Measurements from ENCODE around the gene NPAS3.

Gene NPAS3

GRCh38 chr14:33271891-33272290 lies 333.2 kb downstream of the NPAS3 start:
- no peak for DNase-seq

GRCh38 chr14:33273978-33274377 lies 335.3 kb downstream of the NPAS3 start:
- DNase-seq, result no peak

GRCh38 chr14:33275879-33276278 lies 337.2 kb downstream of the NPAS3 start:
- no peak for DNase-seq

GRCh38 chr14:33279865-33280264 lies 341.2 kb downstream of the NPAS3 start:
- DNase-seq, result no peak

GRCh38 chr14:33280646-33281045 lies 342.0 kb downstream of the NPAS3 start:
- DNase-seq, result no peak

- no peak for DNase-seq
These were observed 343.9 kb downstream of the NPAS3 start for GRCh38 chr14:33282331-33283230.

- DNase-seq, result no peak
These were observed 347.4 kb downstream of the NPAS3 start for GRCh38 chr14:33285902-33286700.

GRCh38 chr14:33287189-33287588 lies 348.5 kb downstream of the NPAS3 start:
- DNase-seq, result no peak

GRCh38 chr14:33290641-33291040 lies 352.0 kb downstream of the NPAS3 start:
- no peak for DNase-seq

GRCh38 chr14:33291529-33292104 lies 352.9 kb downstream of the NPAS3 start:
- DNase-seq, result no peak

GRCh38 chr14:33294419-33294818 lies 355.7 kb downstream of the NPAS3 start:
- no peak for DNase-seq

GRCh38 chr14:33297565-33297964 lies 358.9 kb downstream of the NPAS3 start:
- no peak for DNase-seq

- no peak for DNase-seq
These were observed 369.1 kb downstream of the NPAS3 start for GRCh38 chr14:33307691-33308251.

- no peak for DNase-seq
These were observed 370.4 kb downstream of the NPAS3 start for GRCh38 chr14:33309106-33309505.

- no peak for DNase-seq
These were observed 376.5 kb downstream of the NPAS3 start for GRCh38 chr14:33315217-33315616.

- no peak for DNase-seq
These were observed 377.0 kb downstream of the NPAS3 start for GRCh38 chr14:33315721-33316120.

- no peak for DNase-seq
These were observed 379.0 kb downstream of the NPAS3 start for GRCh38 chr14:33317675-33318074.

- DNase-seq, result no peak
These were observed 385.3 kb downstream of the NPAS3 start for GRCh38 chr14:33323979-33324378.

- no peak for DNase-seq
These were observed 392.7 kb downstream of the NPAS3 start for GRCh38 chr14:33331176-33331949.

GRCh38 chr14:33332497-33332896 lies 393.8 kb downstream of the NPAS3 start:
- DNase-seq, result no peak

GRCh38 chr14:33335366-33335765 lies 396.7 kb downstream of the NPAS3 start:
- no peak for DNase-seq

GRCh38 chr14:33342299-33342974 lies 403.8 kb downstream of the NPAS3 start:
- no peak for DNase-seq

Data from activated CD4-positive, alpha-beta T cell treated with anti-CD3 and anti-CD28 coated beads, Interleukin-2, amount 50 U/mL, for 48 hours (primary cell).